Measurements from ENCODE around the gene ECM2.
"Not testable (repeated sequence)": the region's sequence is repeated elsewhere in the genome, so short reads cannot be mapped to it uniquely, and the experiment has no call there.

The ECM2 gene

GRCh38 chr9:92535940-92536850, at the start of gene ECM2:
Gene ECM2 (minus strand): TSS chr9:92535990. CDS start chr9:92522866, 13,124 bp downstream.
- DNase-seq (ENCODE audit: low spot score), result peak; percentile 65

GRCh38 chr9:92576175-92576574, 40.4 kb upstream of the ECM2 start:
- DNase-seq (ENCODE audit: low spot score), result no peak

GRCh38 chr9:92573612-92574011, 37.8 kb upstream of the ECM2 start:
- DNase-seq (ENCODE audit: low spot score), result not testable (repeated sequence)

GRCh38 chr9:92571871-92572270, 36.1 kb upstream of the ECM2 start:
- not testable (repeated sequence) for DNase-seq (ENCODE audit: low spot score)

GRCh38 chr9:92564982-92565381, 29.2 kb upstream of the ECM2 start:
- peak; percentile 51 for DNase-seq (ENCODE audit: low spot score)

- DNase-seq (ENCODE audit: low spot score), result peak; percentile 48
Measured at GRCh38 chr9:92564504-92564903, 28.7 kb upstream of the ECM2 start.

GRCh38 chr9:92563116-92564100, 27.6 kb upstream of the ECM2 start:
- no peak for DNase-seq (ENCODE audit: low spot score)

GRCh38 chr9:92562461-92562967, 26.7 kb upstream of the ECM2 start:
- DNase-seq (ENCODE audit: low spot score), result peak; percentile 68

GRCh38 chr9:92561374-92562330, 25.9 kb upstream of the ECM2 start:
- peak; percentile 30 for DNase-seq (ENCODE audit: low spot score)

GRCh38 chr9:92558612-92559374, 23.0 kb upstream of the ECM2 start:
- DNase-seq (ENCODE audit: low spot score), result no peak

- no peak for DNase-seq (ENCODE audit: low spot score)
Measured at GRCh38 chr9:92550765-92551164, 15.0 kb upstream of the ECM2 start.

- DNase-seq (ENCODE audit: low spot score), result no peak
Measured at GRCh38 chr9:92547356-92547755, 11.6 kb upstream of the ECM2 start.

GRCh38 chr9:92545002-92545510, 9.3 kb upstream of the ECM2 start:
- no peak for DNase-seq (ENCODE audit: low spot score)

- no peak for DNase-seq (ENCODE audit: low spot score)
Measured at GRCh38 chr9:92543972-92544371, 8.2 kb upstream of the ECM2 start.

- DNase-seq (ENCODE audit: low spot score), result peak; percentile 80
Measured at GRCh38 chr9:92538541-92538940, 2.8 kb upstream of the ECM2 start.

GRCh38 chr9:92534674-92535073, 1.1 kb downstream of the ECM2 start:
- peak; percentile 22 for DNase-seq (ENCODE audit: low spot score)

- DNase-seq (ENCODE audit: low spot score), result no peak
Measured at GRCh38 chr9:92534204-92534603, 1.6 kb downstream of the ECM2 start.

- no peak for DNase-seq (ENCODE audit: low spot score)
Measured at GRCh38 chr9:92530893-92531292, 4.9 kb downstream of the ECM2 start.

- DNase-seq (ENCODE audit: low spot score), result no peak
Measured at GRCh38 chr9:92529124-92529523, 6.7 kb downstream of the ECM2 start.

- DNase-seq (ENCODE audit: low spot score), result no peak
Measured at GRCh38 chr9:92528522-92528849, 7.3 kb downstream of the ECM2 start.
